Mesothelial cell of epicardium (in vitro differentiated cells): ENCODE data around the gene ZNF532. TPM values are rescaled to one million over a fixed set of nuclear protein-coding genes. Genes with fewer than 3 reads are reported as not detected.

ENCODE experiments used
- DNase-seq, 2 experiments: peaks; one replicate each; pipeline ENCODE4 v3.0.0; 2021; ENCODE audit warnings: low spot score in 2 of 2; ENCODE audit not compliant: unreplicated experiment in 2 of 2
- H3K27ac Mint-ChIP-seq: 2 replicates; pipeline ENCODE4 v1.8.0; 2021; ENCODE audit warnings: mixed read lengths
- H3K27me3 Mint-ChIP-seq: 2 replicates; pipeline ENCODE4 v1.8.0; 2021; ENCODE audit warnings: low read depth, mixed read lengths
- H3K36me3 Mint-ChIP-seq: 2 replicates; pipeline ENCODE4 v1.8.0; 2021; ENCODE audit warnings: mixed read lengths
- H3K4me1 Mint-ChIP-seq: 2 replicates; pipeline ENCODE4 v1.8.0; 2021; ENCODE audit warnings: mixed read lengths
- H3K4me3 Mint-ChIP-seq: 2 replicates; pipeline ENCODE4 v1.8.0; 2021; ENCODE audit warnings: mild to moderate bottlenecking, moderate library complexity, mixed read lengths
- H3K9me3 Mint-ChIP-seq: 2 replicates; pipeline ENCODE4 v1.8.0; 2021; ENCODE audit warnings: mixed read lengths
- total RNA-seq: library from RNA; stranded (reverse); gene quantifications from 3 replicates; pipeline ENCODE4 v1.2.1, GENCODE V29; 2021
- TF ChIP-seq, protein P1 (sequence below): fragments of 200-600 bp; sonication (generic); IDR thresholded peaks from one replicate; pipeline ENCODE4 v1.5.0; 2021; ENCODE audit warnings: antibody characterized with exemption; ENCODE audit not compliant: unreplicated experiment

Gene ZNF532
- total RNA-seq, 1 donor from 2014 or later: 188 TPM

- no peak overlapping the region for H3K27ac Mint-ChIP-seq
Measured at GRCh38 chr18:58937887-58938267, 73.2 kb downstream of the ZNF532 start.

GRCh38 chr18:58941426-58942099 is 76.9 kb downstream of the ZNF532 start:
- Mint-ChIP-seq H3K27ac (no peak overlapping the region), H3K9me3 (peaks cover 5% of the 10 kb centered on the region)

More at GRCh38 chr18:58937887-58938267, 73.2 kb downstream of the ZNF532 start:
- peaks cover 8% of the 10 kb centered on the region for H3K4me1 Mint-ChIP-seq
- peaks cover 43% of the 10 kb centered on the region for H3K36me3 Mint-ChIP-seq
- H3K4me3 Mint-ChIP-seq: no peak overlapping the region
- H3K9me3 Mint-ChIP-seq: peaks cover 5% of the 10 kb centered on the region
- TF ChIP-seq, protein P1, sequence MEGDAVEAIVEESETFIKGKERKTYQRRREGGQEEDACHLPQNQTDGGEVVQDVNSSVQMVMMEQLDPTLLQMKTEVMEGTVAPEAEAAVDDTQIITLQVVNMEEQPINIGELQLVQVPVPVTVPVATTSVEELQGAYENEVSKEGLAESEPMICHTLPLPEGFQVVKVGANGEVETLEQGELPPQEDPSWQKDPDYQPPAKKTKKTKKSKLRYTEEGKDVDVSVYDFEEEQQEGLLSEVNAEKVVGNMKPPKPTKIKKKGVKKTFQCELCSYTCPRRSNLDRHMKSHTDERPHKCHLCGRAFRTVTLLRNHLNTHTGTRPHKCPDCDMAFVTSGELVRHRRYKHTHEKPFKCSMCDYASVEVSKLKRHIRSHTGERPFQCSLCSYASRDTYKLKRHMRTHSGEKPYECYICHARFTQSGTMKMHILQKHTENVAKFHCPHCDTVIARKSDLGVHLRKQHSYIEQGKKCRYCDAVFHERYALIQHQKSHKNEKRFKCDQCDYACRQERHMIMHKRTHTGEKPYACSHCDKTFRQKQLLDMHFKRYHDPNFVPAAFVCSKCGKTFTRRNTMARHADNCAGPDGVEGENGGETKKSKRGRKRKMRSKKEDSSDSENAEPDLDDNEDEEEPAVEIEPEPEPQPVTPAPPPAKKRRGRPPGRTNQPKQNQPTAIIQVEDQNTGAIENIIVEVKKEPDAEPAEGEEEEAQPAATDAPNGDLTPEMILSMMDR: no peak
- no peaks in the 10 kb centered on the region for H3K27me3 Mint-ChIP-seq
- DNase-seq: no peak

GRCh38 chr18:58943896-58944295 is 79.2 kb downstream of the ZNF532 start:
- H3K27ac Mint-ChIP-seq: no peak overlapping the region
- DNase-seq: no peak
- H3K4me1 Mint-ChIP-seq: peaks cover 17% of the 10 kb centered on the region
- no peaks in the 10 kb centered on the region for H3K27me3 Mint-ChIP-seq
- TF ChIP-seq, protein P1: no peak
- peaks cover 5% of the 10 kb centered on the region for H3K9me3 Mint-ChIP-seq
- peaks cover 30% of the 10 kb centered on the region for H3K36me3 Mint-ChIP-seq
- no peak overlapping the region for H3K4me3 Mint-ChIP-seq

More at GRCh38 chr18:58941426-58942099, 76.9 kb downstream of the ZNF532 start:
- DNase-seq: no peak
- Mint-ChIP-seq H3K36me3 (peaks cover 45% of the 10 kb centered on the region), H3K4me3 (no peak overlapping the region), H3K27me3 (no peaks in the 10 kb centered on the region), H3K4me1 (peaks cover 14% of the 10 kb centered on the region)
- TF ChIP-seq, protein P1: no peak

DNA sequence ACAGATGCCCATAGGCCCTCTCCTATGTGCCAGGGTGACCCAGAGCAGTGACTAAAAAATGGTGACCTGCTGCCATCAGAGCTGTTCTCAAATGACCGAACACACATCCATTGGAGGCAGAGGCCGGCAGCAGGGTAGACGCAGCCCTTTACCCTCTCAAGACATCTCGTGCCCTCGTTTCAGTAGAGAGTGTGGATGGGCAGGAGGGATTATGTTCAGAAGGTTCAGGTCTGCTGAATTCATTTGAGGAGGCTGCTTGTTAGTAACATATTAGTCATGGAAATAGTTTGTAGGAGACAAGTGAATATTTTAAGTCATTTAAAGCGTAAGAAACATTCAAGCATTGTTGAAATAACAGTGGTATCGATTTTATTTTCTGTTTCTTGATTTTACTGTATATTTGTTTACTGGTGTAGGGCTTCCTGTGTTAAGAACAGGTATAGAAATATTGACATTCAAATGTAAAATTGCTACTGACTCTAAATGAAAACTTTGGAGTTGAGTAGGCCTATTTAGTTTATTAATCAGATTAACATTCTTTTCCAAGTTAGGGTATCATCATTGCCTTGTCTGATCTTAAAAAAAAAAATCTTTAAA is 82.6 kb downstream of the ZNF532 start:
- Mint-ChIP-seq H3K27me3 (no peaks in the 10 kb centered on the region), H3K4me1 (peaks cover 17% of the 10 kb centered on the region), H3K4me3 (no peak overlapping the region), H3K9me3 (no peaks in the 10 kb centered on the region), H3K36me3 (peaks cover 20% of the 10 kb centered on the region), H3K27ac (peak overlapping the region; percentile 57)
- DNase-seq: no peak
- TF ChIP-seq, protein P1: no peak

GRCh38 chr18:58949031-58949430 is 84.4 kb downstream of the ZNF532 start:
- H3K27ac Mint-ChIP-seq: no peak overlapping the region
- TF ChIP-seq, protein P1: no peak

More at GRCh38 chr18:58949031-58949430, 84.4 kb downstream of the ZNF532 start:
- Mint-ChIP-seq H3K36me3 (peaks cover 24% of the 10 kb centered on the region), H3K27me3 (no peaks in the 10 kb centered on the region), H3K4me3 (no peak overlapping the region), H3K4me1 (peaks cover 20% of the 10 kb centered on the region), H3K9me3 (no peaks in the 10 kb centered on the region)
- no peak for DNase-seq
